Right renal pelvis (tissue), 4 donors: ENCODE data around the gene GLRA1. TPM values are rescaled to one million over a fixed set of nuclear protein-coding genes. Genes with fewer than 3 reads are reported as not detected.
"Not testable (repeated sequence)": the region's sequence is repeated elsewhere in the genome, so short reads cannot be mapped to it uniquely, and the experiment has no call there.

ENCODE experiments used
- DNase-seq, 4 donors: peaks; one replicate each; pipeline ENCODE4 v3.0.0-alpha.2; 2013; ENCODE audit warnings: low read depth in 4 of 4, low spot score in 3 of 4, missing footprints in 1 of 4
- polyA plus RNA-seq, 4 donors: library from polyadenylated mRNA; unstranded; fragments of 120-200 nt; gene quantifications; one replicate each; pipeline ENCODE4 v1.2.1, GENCODE V29; 2013; ENCODE audit not compliant: insufficient read length in 4 of 4

Gene GLRA1
- polyA plus RNA-seq, 4 donors, result 0.10 TPM; not detected in 3

DNA sequence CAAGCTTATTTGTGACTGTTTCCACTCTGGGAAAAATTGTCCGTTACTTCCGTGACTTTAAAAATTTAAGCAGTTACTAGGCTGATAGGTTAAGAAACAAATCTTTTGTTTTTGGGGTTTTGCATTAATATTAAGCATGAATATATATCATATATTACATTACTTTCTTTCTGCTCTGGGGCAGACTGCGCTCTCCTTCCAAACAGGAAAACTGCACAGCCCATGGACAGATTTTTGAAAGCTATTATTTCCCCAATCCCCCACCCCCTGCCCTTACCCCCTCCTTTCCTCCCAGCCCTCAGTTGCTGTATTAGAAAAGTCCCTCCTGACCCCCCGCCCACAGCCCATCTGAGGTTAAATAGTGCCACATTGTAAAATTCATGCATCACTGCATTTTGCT lies 102.5 kb downstream of the GLRA1 start:
- no peak for DNase-seq

DNA sequence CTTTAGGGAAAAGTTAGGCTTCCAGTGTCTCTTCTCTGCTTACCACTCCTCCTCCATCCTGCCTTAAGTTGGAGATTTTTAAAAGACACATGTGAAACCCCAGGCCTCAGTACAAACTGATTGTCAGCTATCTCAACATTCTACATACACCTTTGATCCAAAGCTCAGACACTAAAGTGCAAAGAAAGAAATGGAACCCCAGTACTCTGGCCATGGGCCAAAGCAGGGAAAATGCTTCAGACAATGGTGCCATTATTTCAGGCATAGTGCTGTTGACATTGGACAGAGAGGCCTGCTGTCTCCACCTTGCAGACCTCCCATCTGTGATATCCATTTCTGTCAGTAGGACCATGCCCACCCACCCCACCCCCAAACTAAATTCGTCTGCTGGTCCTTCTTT lies 103.7 kb downstream of the GLRA1 start:
- DNase-seq, result no peak

DNA sequence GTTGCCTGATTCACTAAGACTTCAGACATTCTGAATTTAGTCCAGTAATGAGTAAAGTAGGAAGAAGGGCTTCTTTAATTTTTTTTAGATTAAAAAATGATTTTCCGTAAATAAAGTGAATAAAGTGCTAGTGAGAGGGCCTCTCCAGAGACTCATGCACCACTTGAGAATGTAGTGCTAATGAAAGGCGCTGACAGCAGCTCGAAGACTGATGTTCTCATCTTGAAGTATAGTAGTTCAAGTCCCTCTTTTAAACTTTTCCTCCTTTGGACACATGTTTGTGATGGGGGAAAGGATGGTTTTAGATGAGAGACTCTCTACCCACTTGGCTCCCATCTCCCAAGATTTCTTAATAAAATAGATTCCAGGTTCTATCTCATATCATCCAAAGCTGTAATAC lies 104.4 kb downstream of the GLRA1 start:
- DNase-seq, result no peak

DNA sequence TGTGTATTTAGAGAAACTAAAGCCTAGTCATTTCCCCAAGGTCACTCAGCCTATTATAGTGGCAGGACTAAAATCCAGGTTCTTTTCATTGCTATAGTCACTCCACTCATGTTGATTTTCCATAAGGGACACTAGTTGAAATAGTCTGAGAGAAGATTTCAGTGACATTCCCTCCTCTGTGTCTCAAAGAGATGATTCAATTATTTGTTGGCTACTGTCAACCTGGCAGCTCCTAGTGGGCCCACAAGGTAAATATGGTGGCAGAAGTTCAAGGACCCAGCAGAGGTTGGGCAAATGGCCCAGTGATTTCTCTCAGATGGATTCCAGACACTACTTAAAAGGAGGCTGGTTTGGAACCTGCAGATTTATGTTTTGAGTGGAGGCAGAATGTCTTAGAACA lies 104.8 kb downstream of the GLRA1 start:
- no peak for DNase-seq

DNA sequence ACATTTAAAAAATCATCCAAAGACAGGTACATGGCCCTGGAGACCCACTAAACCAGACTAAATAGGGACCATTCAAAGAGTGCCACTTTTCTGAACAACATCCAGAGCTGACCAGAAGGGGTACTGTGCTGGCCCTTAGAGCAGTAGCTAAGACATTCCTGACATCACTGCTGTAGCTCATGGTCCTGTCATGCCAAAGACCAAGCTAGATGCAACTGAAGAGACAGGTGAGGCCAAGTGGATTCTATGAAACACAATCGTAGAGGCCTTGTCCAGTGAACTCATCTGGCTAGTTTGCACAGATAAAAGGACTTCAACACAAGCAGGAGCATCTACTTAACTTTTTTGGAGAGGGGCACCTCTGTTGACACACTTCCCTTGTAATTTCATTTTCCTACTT lies 109.6 kb downstream of the GLRA1 start:
- no peak for DNase-seq

DNA sequence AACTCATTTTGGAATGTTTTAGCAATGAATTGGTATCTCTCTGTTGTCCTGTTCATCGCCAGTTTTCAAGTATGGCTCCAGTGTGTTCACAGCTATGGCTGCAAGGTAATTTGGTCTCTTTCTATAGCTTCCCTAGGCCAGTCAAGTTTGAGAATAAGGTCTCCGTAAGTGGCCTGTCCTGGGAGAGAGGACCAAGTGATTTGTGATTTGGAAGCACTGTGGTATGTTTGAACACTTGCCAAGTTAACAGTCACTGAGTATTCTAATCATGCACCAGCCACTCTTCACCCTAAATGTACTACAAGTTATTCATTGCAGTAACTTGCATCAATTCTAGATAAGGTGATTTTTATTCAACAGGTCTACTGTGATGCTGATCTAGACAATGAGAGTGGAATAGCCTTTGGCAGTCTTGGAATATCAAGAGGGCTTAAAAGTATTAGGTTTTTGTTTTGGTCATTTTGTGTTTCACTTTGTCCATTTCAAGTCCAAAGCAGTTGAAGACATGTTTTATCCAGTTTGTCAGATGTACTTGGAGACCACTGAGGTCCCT lies 111.8 kb downstream of the GLRA1 start:
- DNase-seq, result no peak

DNA sequence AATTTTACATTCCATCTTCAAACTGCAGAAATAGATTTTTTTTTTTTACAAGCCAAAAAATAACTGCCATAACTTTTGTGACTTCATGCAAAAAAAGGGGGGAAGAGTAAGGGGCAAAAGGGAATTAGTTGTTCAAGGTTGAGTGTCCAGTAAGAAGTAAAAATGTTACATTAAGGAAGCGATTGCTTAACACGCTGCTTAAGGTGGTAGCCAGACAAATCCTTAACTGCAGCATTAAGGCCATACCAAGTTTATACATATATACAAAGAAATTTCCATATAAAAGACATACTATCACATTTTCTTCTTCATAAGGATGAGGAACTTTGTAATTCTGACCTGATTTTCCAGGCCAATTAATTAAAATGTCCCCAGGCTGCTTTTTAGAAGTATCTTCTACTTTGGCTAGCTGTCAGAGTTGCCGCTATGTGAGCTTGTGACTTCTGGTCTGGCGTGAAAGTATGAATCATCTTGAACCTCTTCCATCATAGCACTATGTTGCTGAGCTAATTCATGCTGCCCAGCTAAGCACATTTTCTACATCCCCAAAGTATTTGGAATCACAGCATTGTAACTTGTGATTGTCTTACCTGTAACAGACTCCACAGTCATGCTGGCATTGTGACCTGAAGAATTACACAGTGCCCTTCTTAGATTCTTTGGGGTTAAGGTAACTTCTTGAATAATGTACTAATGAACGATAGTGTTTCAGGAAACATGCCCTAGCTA lies 112.9 kb downstream of the GLRA1 start:
- no peak for DNase-seq

DNA sequence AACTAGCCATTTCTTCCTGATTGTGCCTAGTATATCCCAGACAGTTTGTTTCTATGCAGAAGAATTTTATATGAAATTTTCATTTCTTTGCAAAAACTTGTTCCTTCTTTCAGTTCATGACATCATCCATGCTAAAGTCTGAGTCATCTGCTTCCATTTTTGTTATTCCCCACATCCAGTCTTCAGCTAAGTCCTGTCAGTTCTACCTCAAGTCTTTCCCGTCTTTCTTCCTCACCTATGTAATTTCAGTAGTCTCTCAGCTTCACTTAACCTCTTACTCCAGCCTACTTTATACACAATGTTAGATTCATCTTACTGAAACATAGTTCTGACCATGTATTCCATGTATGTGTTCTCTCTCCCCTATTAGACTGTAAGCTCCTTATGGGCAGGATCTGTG lies 113.8 kb downstream of the GLRA1 start:
- no peak for DNase-seq

DNA sequence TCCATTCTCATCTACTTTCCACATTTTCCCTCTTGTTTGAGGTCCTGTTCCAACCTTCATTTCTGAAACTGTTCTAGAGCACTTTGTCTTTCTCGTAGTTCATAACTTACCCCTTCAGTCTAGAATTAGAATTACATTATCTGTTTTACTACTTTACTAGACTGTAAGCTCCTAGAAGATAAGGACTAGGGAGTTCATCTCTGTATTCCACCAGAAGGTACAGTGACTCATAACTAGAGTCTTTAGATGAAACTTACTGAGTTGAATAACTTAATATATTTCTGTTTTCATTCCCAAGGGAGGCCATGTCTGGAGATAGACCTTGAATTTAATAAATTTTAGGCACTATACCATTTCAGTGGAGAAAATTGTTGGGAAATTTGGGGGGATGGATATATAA lies 114.2 kb downstream of the GLRA1 start:
- no peak for DNase-seq

DNA sequence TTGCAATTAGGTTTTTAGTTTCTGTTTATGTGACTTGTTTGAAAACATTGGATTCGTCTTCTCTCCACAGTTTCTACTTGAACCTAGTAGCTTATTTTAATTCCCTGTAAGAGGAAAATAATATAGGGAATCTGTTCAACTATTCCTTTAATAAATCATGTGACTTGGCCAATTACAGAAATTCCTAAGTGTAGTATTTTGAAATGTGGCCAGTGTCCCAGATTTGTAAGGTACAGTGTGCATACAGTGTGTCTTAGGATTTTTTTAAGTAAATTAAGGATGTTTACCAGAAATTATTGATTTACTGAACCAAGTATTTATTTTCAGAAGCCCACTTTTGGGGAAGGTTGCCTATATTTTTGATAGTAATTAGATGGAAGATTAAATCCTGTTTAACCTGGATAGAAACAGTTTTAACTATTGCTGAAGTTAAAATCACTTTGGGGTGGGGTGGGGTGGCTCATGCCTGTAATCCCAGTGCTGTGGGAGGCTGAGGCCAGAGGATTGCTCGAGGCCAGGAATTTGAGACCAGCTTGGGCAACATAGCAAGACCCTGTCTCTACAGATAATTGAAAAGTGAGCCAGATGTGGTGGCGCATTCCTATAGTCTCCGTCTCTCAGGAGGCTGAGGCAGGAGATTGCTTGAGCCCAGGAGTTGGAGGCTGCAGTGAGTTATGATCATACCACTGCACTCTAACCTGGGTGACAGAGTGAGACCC lies 116.0 kb downstream of the GLRA1 start:
- DNase-seq, result no peak

DNA sequence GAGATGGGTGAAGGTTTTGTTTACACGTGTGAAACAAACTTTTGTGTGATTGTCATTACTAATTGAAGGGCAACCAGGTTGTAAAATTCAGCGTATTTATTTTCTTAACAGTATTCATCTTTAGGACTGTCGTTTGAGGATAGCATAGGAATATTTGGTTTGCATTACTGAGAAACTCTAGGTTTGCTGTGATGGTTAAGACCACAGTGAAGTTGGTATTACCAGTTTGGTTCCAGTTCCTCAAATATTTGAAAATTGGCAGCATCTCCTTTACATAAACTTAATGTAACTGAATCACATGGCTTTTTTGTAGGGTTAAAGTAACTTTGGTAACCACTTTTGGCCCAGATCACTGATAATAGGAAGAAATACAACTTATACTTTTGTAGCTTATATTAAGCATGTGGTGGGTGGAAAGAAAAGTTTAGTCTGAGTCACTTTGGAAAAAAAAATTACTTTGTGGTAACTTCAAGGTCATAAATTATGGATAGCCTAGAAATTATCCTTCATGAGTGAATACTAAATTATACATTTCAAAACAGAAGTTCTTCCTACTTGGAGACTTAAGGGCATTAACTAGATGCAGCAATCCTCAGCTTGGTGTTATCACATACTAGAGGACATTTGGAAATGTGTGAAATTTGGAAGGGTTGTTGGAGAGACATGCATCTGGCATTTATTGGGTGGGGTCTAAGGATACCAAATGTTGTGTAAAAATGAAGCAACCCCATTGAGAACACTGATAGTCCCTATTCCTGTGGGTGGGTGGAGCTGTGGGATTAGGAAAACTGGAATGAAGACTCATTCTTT lies 119.0 kb downstream of the GLRA1 start:
- DNase-seq, result no peak

DNA sequence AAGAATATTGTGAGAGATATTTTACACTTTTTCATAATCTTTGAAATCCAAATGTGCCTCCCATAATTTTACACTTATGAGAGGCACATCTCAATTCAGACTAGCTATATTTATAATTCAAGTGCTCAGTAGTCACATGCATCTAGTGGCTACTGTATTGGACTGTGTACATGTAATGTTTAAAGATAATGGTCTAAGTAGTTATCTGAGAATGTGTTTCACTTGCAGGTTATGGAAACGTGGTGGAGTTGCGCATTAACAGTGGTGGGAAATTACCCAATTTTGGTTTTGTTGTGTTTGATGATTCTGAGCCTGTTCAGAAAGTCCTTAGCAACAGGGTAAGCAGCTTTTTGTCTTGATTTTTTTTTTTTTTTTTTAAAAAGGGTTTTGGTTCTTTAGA lies 124.1 kb downstream of the GLRA1 start:
- DNase-seq, result no peak

DNA sequence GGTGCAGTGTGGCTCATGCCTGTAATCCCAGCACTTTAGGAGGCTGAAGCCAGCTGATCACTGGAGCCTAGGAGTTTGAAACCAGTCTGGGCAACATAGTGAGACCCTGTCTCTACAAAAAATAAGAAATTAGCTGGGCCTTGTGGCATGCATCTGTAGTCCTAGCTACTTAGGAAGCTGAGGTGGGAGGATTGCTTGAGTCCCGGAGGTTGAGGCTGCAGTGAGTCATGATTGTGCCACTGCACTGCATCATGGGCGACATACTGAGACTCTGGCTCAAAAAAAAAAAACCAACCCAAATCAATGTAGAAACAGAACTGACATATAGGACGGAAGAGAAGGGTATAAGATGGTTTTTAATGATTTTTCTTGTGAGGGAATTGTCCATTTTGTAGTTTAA lies 125.2 kb downstream of the GLRA1 start:
- no peak for DNase-seq

DNA sequence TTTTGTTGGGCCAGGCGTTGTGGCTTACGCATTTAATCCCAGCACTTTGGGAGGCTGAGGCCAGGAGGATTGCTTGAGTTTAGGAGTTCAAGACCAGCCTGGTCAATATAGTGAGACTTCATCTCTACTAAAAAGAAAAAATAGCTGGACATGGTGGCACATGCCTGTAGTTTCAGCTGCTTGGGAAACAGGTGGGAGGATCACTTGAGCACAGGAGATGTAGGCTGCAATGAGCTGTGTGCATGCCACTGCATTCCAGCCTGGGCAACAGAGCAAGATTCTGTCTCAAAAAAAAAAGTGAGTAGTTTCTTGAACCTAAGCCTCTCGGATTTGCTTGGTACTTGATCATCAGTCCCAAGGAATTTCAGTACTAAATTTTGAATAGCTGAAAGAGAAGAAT lies 126.0 kb downstream of the GLRA1 start:
- DNase-seq, result no peak

DNA sequence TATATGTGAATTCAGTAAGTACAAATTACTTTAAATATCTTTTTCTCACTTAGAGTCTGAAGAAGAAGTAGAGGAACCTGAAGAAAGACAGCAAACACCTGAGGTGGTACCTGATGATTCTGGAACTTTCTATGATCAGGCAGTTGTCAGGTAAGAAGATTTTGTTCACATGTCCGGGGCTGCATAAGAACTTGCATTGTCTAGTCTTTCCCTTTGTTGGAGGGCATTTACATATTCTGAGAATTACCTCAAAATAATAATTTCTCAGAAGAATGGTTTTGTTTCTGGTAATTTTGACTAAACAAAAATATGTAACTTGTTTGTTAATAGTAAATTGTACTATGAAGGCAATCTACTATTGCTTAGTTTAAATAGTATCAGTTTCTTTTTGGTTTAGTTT lies 129.2 kb downstream of the GLRA1 start:
- DNase-seq, result no peak

DNA sequence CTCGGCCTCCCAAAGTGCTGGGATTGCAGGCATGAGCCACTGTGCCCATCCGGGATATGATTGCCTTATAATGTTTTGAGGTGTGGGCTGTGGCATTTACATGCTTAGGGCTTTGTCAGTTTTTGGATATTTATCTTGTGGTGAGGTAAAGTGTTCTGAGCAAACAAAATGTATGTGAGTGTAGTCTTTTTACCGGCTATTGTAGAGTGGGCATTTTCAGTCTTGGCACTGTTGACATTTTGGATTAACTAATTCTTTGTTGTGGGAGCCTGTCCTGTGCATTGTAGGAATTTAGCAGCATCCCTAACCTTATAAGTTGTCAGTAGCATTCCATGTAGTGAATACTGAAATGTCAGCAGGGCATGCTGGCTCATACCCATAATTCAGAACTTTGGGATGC lies 131.3 kb downstream of the GLRA1 start:
- DNase-seq, result no peak

DNA sequence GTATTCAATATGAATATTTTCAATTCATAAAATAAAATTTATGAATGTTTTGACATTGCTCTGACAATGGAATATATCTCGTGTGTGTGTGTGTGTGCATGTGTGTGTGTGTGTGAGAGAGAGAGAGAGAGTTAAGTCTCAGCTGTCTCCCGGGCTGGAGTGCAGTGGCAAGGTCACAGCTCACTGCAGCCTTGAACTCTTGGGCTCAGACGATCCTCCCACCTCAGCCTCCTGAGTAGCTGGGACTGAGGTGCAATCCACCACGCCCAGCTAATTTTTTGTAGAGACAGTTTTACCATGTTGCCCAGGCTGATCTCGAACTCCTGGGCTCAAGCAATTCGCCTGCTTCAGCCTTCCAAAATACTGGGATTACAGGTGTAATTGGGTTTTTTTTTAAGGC lies 136.8 kb downstream of the GLRA1 start:
- no peak for DNase-seq

DNA sequence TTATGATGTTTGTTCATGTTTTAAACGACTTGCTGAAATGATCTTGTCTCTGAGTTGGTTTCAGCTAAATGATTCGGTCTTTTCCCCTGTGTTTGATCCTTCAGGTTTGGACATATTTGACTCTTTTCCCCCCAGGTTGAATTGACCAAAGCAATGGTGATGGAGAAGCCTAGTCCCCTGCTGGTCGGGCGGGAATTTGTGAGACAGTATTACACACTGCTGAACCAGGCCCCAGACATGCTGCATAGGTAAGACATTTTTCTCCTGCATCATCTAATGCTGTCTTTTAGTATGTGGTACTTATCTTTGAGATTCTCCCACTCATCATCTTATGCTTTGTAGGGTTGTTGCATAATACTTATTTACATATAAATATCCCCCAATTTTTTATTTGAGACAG lies 138.2 kb downstream of the GLRA1 start:
- DNase-seq, result no peak

DNA sequence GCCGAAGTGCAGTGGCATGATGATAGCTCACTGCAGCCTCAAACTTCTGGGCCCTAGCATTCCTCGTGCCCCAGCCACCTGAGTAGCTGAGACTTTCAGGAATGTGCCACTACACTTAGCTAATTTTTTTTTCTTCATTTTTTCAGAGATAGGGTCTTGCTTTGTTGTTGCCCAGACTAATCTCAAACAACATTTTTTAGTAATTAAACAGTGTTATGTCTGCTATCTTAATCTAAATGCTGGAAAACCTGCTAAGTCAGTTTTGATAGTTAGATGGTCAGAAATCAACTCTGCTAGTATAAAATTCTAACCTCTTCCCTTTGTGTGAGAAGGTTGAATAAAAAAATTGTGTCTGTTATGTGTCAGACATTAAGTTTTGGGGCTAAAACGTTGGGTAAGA lies 140.5 kb downstream of the GLRA1 start:
- DNase-seq, result no peak

DNA sequence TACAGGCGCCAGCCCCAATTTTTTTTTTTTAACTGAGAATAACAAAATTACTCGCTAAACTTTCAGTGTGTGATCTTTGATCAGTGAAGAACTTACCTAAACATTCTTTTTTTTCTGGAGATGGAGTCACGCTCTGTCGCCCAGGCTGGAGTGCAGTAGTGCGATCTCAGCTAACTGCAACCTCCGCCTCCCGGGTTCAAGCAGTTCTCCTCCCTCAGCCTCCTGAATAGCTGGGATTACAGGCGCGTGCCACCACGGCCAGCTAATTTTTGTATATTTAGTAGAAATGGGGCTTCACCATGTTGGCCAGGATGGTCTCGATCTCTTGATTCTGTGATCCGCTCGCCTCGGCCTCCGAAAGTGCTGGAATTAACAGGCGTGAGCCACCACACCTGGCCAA lies 141.0 kb downstream of the GLRA1 start:
- not testable (repeated sequence) for DNase-seq

DNA sequence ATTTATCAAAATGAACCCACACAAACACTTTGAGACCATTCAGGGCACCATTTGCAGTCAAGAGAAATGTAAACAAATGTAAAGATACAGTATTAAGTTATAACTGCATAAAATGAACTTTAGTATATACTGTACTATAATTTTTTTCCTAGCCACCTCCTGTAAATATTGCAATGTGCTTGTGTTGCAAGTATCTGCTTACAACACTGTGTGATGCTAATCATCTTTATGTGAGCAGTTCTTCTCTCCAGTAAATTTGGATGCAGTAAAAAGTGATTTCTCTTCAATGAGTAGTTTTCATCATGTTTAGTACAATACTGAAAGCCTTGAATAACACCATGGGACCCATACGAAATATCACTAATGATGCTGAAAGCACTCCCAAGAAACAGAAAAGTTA lies 143.4 kb downstream of the GLRA1 start:
- DNase-seq, result no peak
